Fibroblast of the aortic adventitia (primary cell): Measurements from ENCODE around the gene MTAP. TPM values are rescaled to one million over a fixed set of nuclear protein-coding genes. Genes with fewer than 3 reads are reported as not detected.
A peak's percentile ranks its signal among the peaks of the same experiment; 100 is the strongest.

Source experiments
- DNase-seq: peaks from one replicate; pipeline ENCODE4 v3.0.0-alpha.2; 2010; ENCODE audit warnings: low read depth
- H3K4me3 ChIP-seq: 2 replicates; pipeline ENCODE4 v1.5.1; 2011; ENCODE audit warnings: low read depth, mild to moderate bottlenecking, control low read depth, low read length, moderate library complexity
- CTCF ChIP-seq: IDR thresholded peaks from 2 replicates; pipeline ENCODE4 v1.5.1; 2011; ENCODE audit warnings: mild to moderate bottlenecking, low read length, control low read depth, inconsistent platforms; ENCODE audit not compliant: insufficient read depth
- total RNA-seq: library from RNA; depleted of rRNA; stranded (reverse); fragments of >200 nt; gene quantifications from 2 replicates; pipeline ENCODE4 v1.2.3, GENCODE V29; 2012; ENCODE audit warnings: low replicate concordance

The MTAP gene
- total RNA-seq, 1 donor: 62.2 TPM

GRCh38 chr9:21974722-21975409, 172.4 kb downstream of the MTAP start:
- TF ChIP-seq CTCF: no peak
- DNase-seq: no peak
- peak overlapping the region; percentile 68 for H3K4me3 ChIP-seq

GRCh38 chr9:21976334-21976875, 174.0 kb downstream of the MTAP start:
- no peak overlapping the region for H3K4me3 ChIP-seq
- no peak for DNase-seq
- TF ChIP-seq CTCF: no peak

GRCh38 chr9:21982391-21982790, 180.0 kb downstream of the MTAP start:
- TF ChIP-seq CTCF: no peak
- no peak overlapping the region for H3K4me3 ChIP-seq
- DNase-seq: no peak

GRCh38 chr9:21982861-21983560, 180.6 kb downstream of the MTAP start:
- TF ChIP-seq CTCF: no peak
- no peak for DNase-seq
- H3K4me3 ChIP-seq: no peak overlapping the region

GRCh38 chr9:21983561-21983935, 181.1 kb downstream of the MTAP start:
- TF ChIP-seq CTCF: no peak
- DNase-seq: no peak
- no peak overlapping the region for H3K4me3 ChIP-seq

- no peak overlapping the region for H3K4me3 ChIP-seq
- TF ChIP-seq CTCF: no peak
- DNase-seq: no peak
Measured at GRCh38 chr9:21984101-21984500, 181.7 kb downstream of the MTAP start.
